Mesenchymal stem cell (in vitro differentiated cells and primary cell): ENCODE data around the gene NPY4R. TPM values are rescaled to one million over a fixed set of nuclear protein-coding genes. Genes with fewer than 3 reads are reported as not detected.
"Not testable (repeated sequence)": the region's sequence is repeated elsewhere in the genome, so short reads cannot be mapped to it uniquely, and the experiment has no call there.

Source experiments
- DNase-seq: peaks from one replicate; pipeline ENCODE4 v3.0.0-alpha.2; 2013
- H2AFZ ChIP-seq: one replicate; pipeline ENCODE4 v1.6.1; 2013; ENCODE audit warnings: low read depth, mild to moderate bottlenecking, control low read depth, inconsistent platforms, low read length, moderate library complexity
- H2AK5ac ChIP-seq: 2 replicates; pipeline ENCODE4 v1.6.1; 2013; ENCODE audit warnings: low read length, moderate library complexity, mild to moderate bottlenecking, inconsistent platforms; ENCODE audit not compliant: severe bottlenecking
- H2BK120ac ChIP-seq: one replicate; pipeline ENCODE4 v1.6.1; 2013; ENCODE audit warnings: low read depth, mild to moderate bottlenecking, inconsistent platforms, low read length, moderate library complexity
- H2BK12ac ChIP-seq, 2 experiments: one replicate each; pipeline ENCODE4 v1.6.1; 2013; ENCODE audit warnings: inconsistent platforms in 2 of 2, low read length in 2 of 2, mild to moderate bottlenecking in 2 of 2, moderate library complexity in 2 of 2, control low read depth in 1 of 2
- H2BK15ac ChIP-seq: one replicate; pipeline ENCODE4 v1.6.1; 2013; ENCODE audit warnings: mild to moderate bottlenecking, low read depth, inconsistent platforms; ENCODE audit not compliant: poor library complexity, severe bottlenecking
- H2BK5ac ChIP-seq: 2 replicates; pipeline ENCODE4 v1.6.1; 2013; ENCODE audit warnings: low read depth, mild to moderate bottlenecking, low read length, control low read depth, inconsistent platforms; ENCODE audit not compliant: poor library complexity, severe bottlenecking
- H3K14ac ChIP-seq, 2 experiments: one replicate each; pipeline ENCODE4 v1.6.1; 2013; ENCODE audit warnings: inconsistent platforms in 2 of 2, low read length in 2 of 2, control low read depth in 1 of 2, mild to moderate bottlenecking in 1 of 2, moderate library complexity in 1 of 2
- H3K18ac ChIP-seq, 2 experiments: one replicate each; pipeline ENCODE4 v1.6.1; 2013; ENCODE audit warnings: inconsistent platforms in 2 of 2, low read length in 2 of 2, control low read depth in 1 of 2, low read depth in 1 of 2, mild to moderate bottlenecking in 1 of 2
- H3K23ac ChIP-seq, 2 experiments: one replicate each; pipeline ENCODE4 v1.6.1; 2013; ENCODE audit warnings: inconsistent platforms in 2 of 2, low read length in 2 of 2, mild to moderate bottlenecking in 2 of 2, moderate library complexity in 2 of 2, control low read depth in 1 of 2
- H3K27ac ChIP-seq: 2 replicates; pipeline ENCODE4 v1.5.1; 2013; ENCODE audit warnings: mild to moderate bottlenecking, moderate library complexity, low read length, control low read depth, inconsistent platforms; ENCODE audit not compliant: poor library complexity, severe bottlenecking
- H3K27me3 ChIP-seq, 2 experiments: 2 replicates each; pipeline versions ENCODE4 v1.6.1 to v1.7.0; 2013; ENCODE audit warnings: low read length in 2 of 2, mild to moderate bottlenecking in 2 of 2, moderate library complexity in 2 of 2, control low read depth in 1 of 2, inconsistent platforms in 1 of 2; ENCODE audit not compliant: control insufficient read depth in 1 of 2, insufficient read depth in 1 of 2
- H3K36me3 ChIP-seq, 2 experiments: 2 replicates each; pipeline versions ENCODE4 v1.6.1 to v1.7.0; 2013; ENCODE audit warnings: low read length in 2 of 2, control low read depth in 1 of 2, inconsistent platforms in 1 of 2, low read depth in 1 of 2, mild to moderate bottlenecking in 1 of 2; ENCODE audit not compliant: insufficient read depth in 2 of 2, control insufficient read depth in 1 of 2
- H3K4ac ChIP-seq, 2 experiments: one replicate each; pipeline ENCODE4 v1.6.1; 2013; ENCODE audit warnings: inconsistent platforms in 2 of 2, low read length in 2 of 2, mild to moderate bottlenecking in 2 of 2, moderate library complexity in 2 of 2, control low read depth in 1 of 2, low read depth in 1 of 2
- H3K4me1 ChIP-seq: 2 replicates; pipeline ENCODE4 v1.6.1; 2013; ENCODE audit warnings: low read depth, low read length, control low read depth; ENCODE audit not compliant: control insufficient read depth, insufficient read depth
- H3K4me2 ChIP-seq: 2 replicates; pipeline ENCODE4 v1.6.1; 2013; ENCODE audit warnings: low read length, mild to moderate bottlenecking, inconsistent platforms; ENCODE audit not compliant: poor library complexity, severe bottlenecking
- H3K4me3 ChIP-seq, 2 experiments: 2 replicates each; pipeline versions ENCODE4 v1.5.1 to v1.7.0; 2013; ENCODE audit warnings: low read length in 2 of 2, mild to moderate bottlenecking in 2 of 2, control low read depth in 1 of 2, low read depth in 1 of 2; ENCODE audit not compliant: insufficient read depth in 1 of 2
- H3K79me1 ChIP-seq: replicated peaks from 2 replicates; pipeline ENCODE4 v1.6.1; 2013; ENCODE audit warnings: mild to moderate bottlenecking, control low read depth, low read length, inconsistent platforms; ENCODE audit not compliant: poor library complexity, severe bottlenecking
- H3K9ac ChIP-seq: 2 replicates; pipeline ENCODE4 v1.7.0; 2013; ENCODE audit warnings: mild to moderate bottlenecking, low read length, moderate library complexity
- H3K9me3 ChIP-seq: 2 replicates; pipeline ENCODE4 v1.7.0; 2013; ENCODE audit warnings: mild to moderate bottlenecking, low read length; ENCODE audit not compliant: control insufficient read depth
- H4K8ac ChIP-seq: one replicate; pipeline ENCODE4 v1.6.1; 2013; ENCODE audit warnings: inconsistent platforms, mild to moderate bottlenecking, low read length, moderate library complexity
- H4K91ac ChIP-seq: one replicate; pipeline ENCODE4 v1.6.1; 2013; ENCODE audit warnings: mild to moderate bottlenecking, low read length, inconsistent platforms
- WGBS: methylation state at CpG from one replicate; pipeline ENCODE4 v1.1.7; 2013; ENCODE audit warnings: mixed read lengths; 5-methylcytosine and 5-hydroxymethylcytosine counted together
- polyA plus RNA-seq, 2 experiments: library from polyadenylated mRNA; stranded (reverse); fragments of 200-250 nt; gene quantifications; one replicate each; pipeline ENCODE4 v1.2.3, GENCODE V29; 2013

NPY4R gene, protein sequence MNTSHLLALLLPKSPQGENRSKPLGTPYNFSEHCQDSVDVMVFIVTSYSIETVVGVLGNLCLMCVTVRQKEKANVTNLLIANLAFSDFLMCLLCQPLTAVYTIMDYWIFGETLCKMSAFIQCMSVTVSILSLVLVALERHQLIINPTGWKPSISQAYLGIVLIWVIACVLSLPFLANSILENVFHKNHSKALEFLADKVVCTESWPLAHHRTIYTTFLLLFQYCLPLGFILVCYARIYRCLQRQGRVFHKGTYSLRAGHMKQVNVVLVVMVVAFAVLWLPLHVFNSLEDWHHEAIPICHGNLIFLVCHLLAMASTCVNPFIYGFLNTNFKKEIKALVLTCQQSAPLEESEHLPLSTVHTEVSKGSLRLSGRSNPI
- 0.03 TPM for polyA plus RNA-seq (2013, experiment 1 of 2)
- not detected for polyA plus RNA-seq (2013, experiment 2 of 2)

DNA sequence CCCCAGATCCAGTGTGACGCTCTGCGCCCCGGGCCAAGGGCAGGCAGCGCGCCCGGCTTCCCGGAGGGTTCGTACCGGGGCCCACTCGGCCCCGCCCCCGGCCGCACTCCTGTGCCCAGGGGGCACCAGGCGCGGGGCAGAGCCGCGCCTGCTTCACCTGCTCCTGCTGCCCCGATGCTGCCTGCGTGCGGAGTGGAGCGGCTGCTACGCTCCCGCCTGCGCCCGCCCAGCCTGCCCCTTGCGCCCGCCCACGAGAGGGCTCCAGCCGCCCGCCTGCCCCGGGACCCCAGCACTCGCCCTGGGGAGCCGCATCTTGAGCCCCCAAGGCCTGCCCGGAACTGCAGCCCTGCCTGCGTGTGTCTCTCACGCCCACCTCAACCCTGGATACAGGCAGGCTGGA, at the start of gene NPY4R:
Gene NPY4R, minus strand, starts transcription at position 194 of the 400 bp plus-strand sequence. CDS start 3,323 bp downstream, outside the sequence.
- H4K8ac ChIP-seq, H2BK15ac ChIP-seq, H2AFZ ChIP-seq, H3K4me1 ChIP-seq, H3K18ac ChIP-seq, H3K4me2 ChIP-seq, H3K9me3 ChIP-seq, H4K91ac ChIP-seq, H3K27ac ChIP-seq, H3K9ac ChIP-seq, H2BK5ac ChIP-seq, H3K14ac ChIP-seq, H3K79me1 ChIP-seq, H2BK120ac ChIP-seq, H3K27me3 ChIP-seq, H3K4ac ChIP-seq, H3K23ac ChIP-seq, H2AK5ac ChIP-seq, H3K4me3 ChIP-seq, DNase-seq, H2BK12ac ChIP-seq, H3K36me3 ChIP-seq: not testable (repeated sequence)
- 38% methylated on average over 2 of the region's 36 CpGs for WGBS

DNA sequence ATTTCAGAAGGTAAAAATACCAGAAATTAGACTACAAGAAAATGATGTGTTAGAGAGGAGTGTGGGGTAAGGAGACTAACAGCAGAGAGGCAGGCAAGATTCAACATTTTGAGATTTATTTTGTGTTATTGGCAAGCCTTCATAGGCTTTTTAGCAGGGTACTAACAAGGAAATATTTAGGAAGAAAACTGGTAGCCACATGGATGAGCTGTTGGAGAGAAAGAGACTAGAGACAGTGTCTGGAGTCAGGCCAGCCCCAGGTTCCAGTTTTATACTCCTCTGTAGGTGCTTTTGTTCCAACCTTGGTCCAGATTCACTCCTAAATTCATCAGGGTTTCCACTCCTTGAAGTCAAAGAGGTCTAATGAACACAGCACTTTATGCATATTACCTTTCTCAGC, 49.6 kb upstream of the NPY4R start:
- no peak overlapping the region for H3K27ac ChIP-seq
- H3K9me3 ChIP-seq = no peaks in the 10 kb centered on the region
- no peak overlapping the region for H2BK5ac ChIP-seq
- peaks cover 2% of the 10 kb centered on the region for H3K4me1 ChIP-seq
- no peak overlapping the region for H4K8ac ChIP-seq
- H3K36me3 ChIP-seq = no peaks in the 10 kb centered on the region
- H3K4me2 ChIP-seq = no peak overlapping the region
- no peak overlapping the region for H3K9ac ChIP-seq
- no peaks in the 10 kb centered on the region for H3K79me1 ChIP-seq
- no peak overlapping the region for H4K91ac ChIP-seq
- no peak overlapping the region for H2BK120ac ChIP-seq
- no peak overlapping the region for H2BK12ac ChIP-seq
- H3K18ac ChIP-seq = no peak overlapping the region
- DNase-seq = no peak
- H3K23ac ChIP-seq = no peak overlapping the region
- no peak overlapping the region for H3K4me3 ChIP-seq
- H2AFZ ChIP-seq = no peak overlapping the region
- H3K27me3 ChIP-seq = peaks cover 0 to 23% of the 10 kb centered on the region in 2 experiments
- no peak overlapping the region for H3K14ac ChIP-seq
- H3K4ac ChIP-seq = no peak overlapping the region
- H2AK5ac ChIP-seq = no peak overlapping the region
- H2BK15ac ChIP-seq = no peak overlapping the region

- 75% methylated on average over 3 of the region's 3 CpGs for WGBS
- no peaks in the 10 kb centered on the region for H3K36me3 ChIP-seq
- no peak overlapping the region for H2AFZ ChIP-seq
- no peak overlapping the region for H3K18ac ChIP-seq
- no peak overlapping the region for H4K91ac ChIP-seq
- no peak overlapping the region for H3K27ac ChIP-seq
- no peak overlapping the region for H3K4me2 ChIP-seq
- H4K8ac ChIP-seq = no peak overlapping the region
- no peak overlapping the region for H3K4me3 ChIP-seq
- no peak overlapping the region for H2AK5ac ChIP-seq
- H3K14ac ChIP-seq = no peak overlapping the region
- DNase-seq = no peak
- no peak overlapping the region for H3K4ac ChIP-seq
- no peaks in the 10 kb centered on the region for H3K9me3 ChIP-seq
- H3K27me3 ChIP-seq = peaks cover 0 to 19% of the 10 kb centered on the region in 2 experiments
- no peak overlapping the region for H2BK15ac ChIP-seq
- peaks cover 2% of the 10 kb centered on the region for H3K4me1 ChIP-seq
- H2BK5ac ChIP-seq = no peak overlapping the region
- H3K79me1 ChIP-seq = no peaks in the 10 kb centered on the region
- H2BK12ac ChIP-seq = no peak overlapping the region
- H3K9ac ChIP-seq = no peak overlapping the region
- no peak overlapping the region for H2BK120ac ChIP-seq
- no peak overlapping the region for H3K23ac ChIP-seq
Observed at GRCh38 chr10:46514899-46515298, 49.1 kb upstream of the NPY4R start.

- Histone ChIP-seq H3K27me3 (peaks cover 0 to 19% of the 10 kb centered on the region in 2 experiments), H3K4me2 (no peak overlapping the region), H3K36me3 (no peaks in the 10 kb centered on the region), H3K4me1 (peaks cover 2% of the 10 kb centered on the region), H2AFZ (no peak overlapping the region), H4K8ac (no peak overlapping the region), H3K4me3 (no peak overlapping the region), H2AK5ac (no peak overlapping the region), H3K9ac (no peak overlapping the region), H3K27ac (no peak overlapping the region), H3K18ac (no peak overlapping the region), H4K91ac (no peak overlapping the region), H2BK5ac (no peak overlapping the region), H2BK12ac (no peak overlapping the region), H3K79me1 (no peaks in the 10 kb centered on the region), H3K23ac (no peak overlapping the region), H3K9me3 (no peaks in the 10 kb centered on the region), H3K14ac (no peak overlapping the region), H2BK120ac (no peak overlapping the region), H3K4ac (no peak overlapping the region), H2BK15ac (no peak overlapping the region)
- WGBS = 78% methylated on average over 6 of the region's 6 CpGs
- no peak for DNase-seq
Observed at GRCh38 chr10:46514431-46514861, 48.7 kb upstream of the NPY4R start.
